Inferior parietal cortex (tissue), 1 donor: ENCODE measurements around the gene ST7L.

Experiments used
- DNase-seq: peaks from one replicate; pipeline ENCODE4 v3.0.0-alpha.2; 2016; ENCODE audit errors: extremely low spot score

ST7L gene

DNA sequence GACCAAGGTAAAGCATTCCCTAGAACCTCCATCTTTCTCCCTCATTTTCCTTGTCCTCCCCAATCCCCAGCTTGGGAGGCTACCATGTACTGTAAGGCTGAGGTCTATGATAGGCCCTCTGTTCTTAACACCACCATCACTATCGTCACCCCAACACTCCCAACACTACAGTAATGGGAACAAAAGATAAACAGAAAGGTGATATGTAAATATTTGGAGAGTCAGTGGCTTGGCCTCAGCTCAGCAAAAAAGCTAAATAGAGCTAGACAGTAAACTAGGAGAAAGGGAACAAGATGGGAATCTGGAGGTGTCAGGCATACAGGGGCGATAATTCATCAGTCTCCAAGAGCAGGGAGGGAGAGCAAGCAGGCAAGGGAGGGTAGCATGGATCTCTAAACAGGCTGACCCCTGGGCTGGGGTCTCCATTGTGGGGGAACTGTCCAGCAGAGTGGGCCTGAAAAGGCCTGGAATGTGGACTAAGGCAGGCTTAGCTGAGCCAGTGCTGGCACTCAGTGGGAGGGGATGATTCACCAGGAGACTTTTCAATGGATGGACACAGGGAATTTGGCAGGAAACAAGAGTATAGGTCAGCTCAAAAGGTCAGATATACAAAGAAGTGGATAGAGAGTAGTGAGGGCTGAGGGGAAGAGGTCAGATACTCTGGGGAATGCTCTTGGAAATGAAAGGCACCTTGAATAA lies 103.5 kb downstream of the ST7L start:
- no peak for DNase-seq

- no peak for DNase-seq
Observed at GRCh38 chr1:112514901-112515300, 104.0 kb downstream of the ST7L start.

DNA sequence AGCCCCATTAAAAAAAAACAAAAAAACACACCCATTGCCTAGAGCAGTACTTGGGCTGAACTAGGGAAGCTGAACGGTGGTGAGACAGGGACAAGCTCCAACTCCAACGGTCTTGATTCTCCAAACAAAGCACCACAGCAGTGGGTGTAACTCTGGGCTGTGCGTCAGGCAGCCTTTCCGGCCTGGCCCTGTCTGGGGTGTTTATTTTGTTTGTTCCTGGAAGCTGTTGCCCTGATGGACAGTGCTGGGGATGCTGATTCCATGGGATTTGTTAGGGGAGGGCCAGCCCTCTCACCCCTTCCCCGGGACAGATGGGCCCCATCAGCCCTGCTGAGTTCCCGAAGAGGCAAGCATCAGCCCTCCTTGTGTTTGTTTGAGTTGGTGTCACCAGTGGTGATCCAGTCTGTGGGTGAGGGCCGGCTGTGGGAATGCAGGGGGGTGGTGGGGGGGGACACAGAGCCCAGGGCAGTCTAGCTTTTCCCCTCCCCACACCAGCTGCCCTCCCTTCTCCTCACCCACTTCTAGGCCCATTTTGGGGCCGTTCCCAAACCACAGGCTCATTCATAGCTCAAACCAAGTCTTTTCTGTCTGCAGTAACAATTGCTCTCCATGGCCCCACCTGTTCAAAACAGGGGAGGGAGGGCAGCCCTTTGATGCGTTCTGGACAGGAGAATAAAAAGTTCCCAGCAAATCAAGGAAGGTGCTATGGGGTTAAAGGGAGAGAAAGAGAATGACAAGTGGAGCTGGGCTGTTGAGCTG lies 105.7 kb downstream of the ST7L start:
- no peak for DNase-seq

GRCh38 chr1:112511897-112512296 lies 107.0 kb downstream of the ST7L start:
- DNase-seq, result no peak

DNA sequence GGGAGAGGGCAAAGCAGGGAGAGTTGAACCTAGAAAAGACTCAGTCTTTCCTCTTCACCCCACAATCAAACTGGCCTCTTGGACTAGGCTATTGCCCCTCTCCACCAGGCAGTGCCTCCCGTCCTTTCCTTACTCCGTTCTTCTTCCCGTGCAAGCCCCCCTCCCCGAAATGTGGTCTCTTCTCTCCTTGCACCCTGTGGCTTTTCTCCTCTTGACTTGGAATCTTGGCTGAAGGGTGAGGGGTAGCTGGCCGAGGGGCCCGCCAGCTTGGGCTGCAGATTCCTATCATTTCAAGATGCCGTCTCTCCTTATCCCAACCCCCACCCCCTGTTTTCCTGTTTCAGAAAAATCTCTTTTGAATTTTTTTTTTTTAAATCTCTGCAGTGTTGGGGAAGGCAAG lies 108.6 kb downstream of the ST7L start:
- DNase-seq, result no peak

DNA sequence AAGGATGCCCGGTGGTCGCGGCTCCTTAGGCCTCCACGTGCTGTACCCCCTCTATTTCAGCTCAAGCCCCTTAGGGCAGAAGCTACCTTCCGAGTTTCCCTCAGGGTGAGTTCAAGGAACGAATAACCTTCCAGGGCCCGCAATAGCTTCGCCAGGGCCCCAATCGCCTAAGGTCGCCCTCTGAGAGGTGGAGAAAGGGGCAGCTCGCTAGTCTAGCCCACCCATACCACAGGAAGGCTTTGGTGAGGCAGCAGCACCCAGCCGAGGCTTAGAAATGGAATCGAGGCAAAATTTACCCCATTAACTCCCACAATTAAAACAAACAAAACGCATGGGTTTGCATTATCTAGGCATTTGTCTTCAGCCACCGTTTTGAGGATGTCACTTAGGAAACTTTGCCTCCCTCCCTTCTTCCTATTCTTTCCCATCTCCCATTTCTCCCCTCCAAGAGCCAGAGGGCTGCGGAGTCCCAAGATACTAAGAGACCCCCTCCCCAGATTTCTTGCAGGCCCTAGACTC lies 109.2 kb downstream of the ST7L start:
- no peak for DNase-seq

DNA sequence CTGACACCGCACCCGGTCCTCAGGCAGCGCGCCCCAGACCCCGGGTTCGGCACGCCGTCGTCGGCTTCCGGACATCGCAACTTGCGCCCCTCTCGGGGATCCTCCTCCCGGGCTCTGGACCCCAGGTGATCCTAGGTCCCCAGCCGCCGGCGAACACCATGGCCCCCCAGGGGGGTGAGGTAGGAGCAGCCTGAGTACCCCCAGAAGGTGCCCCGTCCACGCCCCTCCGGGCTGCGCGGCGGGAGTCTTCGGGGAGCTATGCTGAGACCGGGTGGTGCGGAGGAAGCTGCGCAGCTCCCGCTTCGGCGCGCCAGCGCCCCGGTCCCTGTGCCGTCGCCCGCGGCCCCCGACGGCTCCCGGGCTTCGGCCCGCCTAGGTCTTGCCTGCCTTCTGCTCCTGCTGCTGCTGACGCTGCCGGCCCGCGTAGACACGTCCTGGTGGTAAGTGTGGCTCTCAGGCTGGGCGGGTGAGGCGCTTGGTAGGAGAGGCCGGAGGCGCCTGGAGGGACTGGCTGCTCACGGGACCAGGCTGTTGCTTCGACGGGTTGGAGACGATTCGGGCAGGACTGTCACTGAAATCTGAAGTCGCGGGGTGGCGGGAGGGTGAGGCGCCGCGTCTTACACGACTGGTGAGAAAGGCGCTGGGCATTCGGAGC lies 109.8 kb downstream of the ST7L start:
- no peak for DNase-seq

DNA sequence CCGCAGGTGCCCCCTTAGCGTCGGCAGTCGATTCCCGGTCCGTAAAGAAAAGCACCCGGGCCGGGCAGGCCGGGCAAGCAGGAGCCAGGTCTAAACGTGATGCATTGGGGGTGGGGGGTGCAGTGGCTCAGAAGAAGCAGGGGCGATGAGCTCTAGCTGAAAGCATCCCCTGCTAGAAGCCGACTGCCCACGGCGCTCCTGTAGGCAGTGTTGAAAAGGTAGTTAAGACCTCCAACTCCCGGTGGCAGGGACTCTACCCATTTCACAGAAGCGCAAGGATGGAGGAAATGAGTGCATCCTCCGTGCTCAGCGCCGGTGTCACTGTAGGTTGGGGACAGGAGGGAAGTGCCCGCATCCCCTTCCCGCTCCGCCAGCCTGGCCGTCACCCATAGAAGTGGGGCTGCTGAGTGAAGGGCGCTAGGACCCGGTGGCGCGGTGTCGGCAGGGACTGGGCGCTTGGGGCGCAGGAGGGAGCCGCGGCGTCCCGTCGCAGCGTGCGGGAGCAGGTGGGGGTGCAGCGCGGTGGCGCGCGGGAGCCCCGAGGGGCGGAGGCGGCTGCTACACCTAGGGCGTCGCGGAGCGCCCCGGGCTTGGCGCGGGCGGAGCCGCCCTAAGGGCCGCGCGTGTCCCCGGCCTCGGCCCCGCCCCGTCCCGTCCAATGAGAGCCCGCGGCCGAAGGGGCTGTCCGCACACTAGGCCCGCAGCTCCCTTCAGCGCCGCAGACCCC lies 110.5 kb downstream of the ST7L start, which contains the start of gene WNT2B:
WNT2B (plus strand) TSS at position 688 of the 727 bp plus-strand sequence. CDS start 298 bp downstream, outside the sequence.
- no peak for DNase-seq

DNA sequence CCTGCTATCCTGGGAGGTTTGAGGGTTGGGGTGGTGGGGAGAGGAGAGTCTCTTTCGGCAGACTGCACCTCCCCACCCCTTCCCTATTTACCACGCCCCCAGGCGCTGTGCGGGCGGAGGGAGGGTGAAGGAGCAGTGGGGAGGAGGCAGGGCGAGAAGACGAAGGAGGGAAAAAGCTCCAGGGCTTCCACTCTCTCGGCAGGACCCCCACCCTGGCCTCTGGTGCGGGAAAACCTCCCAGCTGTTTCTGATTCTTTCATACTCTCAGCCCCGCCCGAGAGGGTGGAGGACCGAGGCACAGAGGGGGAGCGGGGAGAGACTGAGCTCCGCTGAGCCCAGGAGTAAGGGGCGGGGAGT lies 111.0 kb downstream of the ST7L start:
- no peak for DNase-seq

DNA sequence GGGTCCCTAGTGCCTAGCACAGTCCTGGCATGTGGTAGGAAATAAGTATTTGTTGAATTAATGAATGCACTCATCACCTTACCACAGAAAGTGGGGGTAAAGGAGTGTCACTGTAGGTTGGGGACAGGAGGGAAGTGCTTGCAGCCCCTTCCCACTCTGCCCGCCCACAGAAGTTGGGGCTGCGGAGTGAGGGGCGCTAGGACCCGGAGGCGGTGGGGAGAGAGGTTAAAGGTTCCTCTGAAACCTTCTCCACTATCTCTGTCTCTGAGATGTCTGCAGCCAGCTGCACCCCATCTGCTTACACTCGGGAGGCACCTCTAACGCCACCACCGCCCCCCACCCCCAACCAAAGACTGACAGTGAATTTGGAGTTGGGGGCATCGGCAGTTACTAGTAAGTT lies 111.6 kb downstream of the ST7L start:
- no peak for DNase-seq

GRCh38 chr1:112506731-112507130 lies 112.2 kb downstream of the ST7L start:
- DNase-seq, result no peak

DNA sequence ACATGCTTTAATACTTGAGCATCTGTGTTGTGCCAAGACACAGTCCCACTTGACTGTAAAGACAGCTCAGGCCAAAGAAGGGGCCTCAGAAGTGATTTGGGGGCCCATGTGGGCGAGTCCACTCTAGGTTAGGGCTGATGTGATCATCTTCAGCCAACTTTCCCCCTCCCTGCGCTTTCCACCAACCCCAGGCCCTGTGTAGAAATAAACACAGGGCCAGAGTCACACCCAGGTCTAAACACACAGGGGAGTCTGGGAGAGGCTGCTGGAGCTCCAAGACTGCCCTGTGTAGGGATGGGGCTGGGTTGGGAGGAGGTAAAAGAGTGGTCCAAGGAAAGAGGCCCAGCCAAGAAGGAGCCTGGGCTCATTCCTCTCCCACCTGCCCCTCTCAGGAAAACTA lies 112.6 kb downstream of the ST7L start:
- no peak for DNase-seq

GRCh38 chr1:112505878-112506277 lies 113.1 kb downstream of the ST7L start:
- DNase-seq, result no peak

DNA sequence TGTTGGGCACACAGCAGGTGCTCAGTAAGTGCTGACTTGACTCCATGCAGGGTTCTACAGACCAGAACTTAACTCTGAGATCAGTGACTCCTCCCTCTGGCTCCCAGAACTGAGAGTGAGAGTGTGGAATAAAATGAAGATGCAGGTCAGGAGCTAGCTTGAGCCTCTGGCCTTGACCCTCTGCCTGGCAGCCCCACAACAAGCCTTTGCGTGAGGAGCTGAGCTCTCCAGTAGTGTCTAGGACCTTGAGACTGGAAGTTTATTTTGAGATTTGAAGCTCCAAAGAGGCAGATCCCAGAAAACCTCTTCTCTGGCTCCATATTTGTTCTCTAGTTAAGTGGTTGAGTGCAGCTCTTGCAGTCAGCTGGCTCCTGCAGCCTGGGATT lies 113.5 kb downstream of the ST7L start:
- no peak for DNase-seq

GRCh38 chr1:112504661-112505399 lies 114.1 kb downstream of the ST7L start:
- no peak for DNase-seq

DNA sequence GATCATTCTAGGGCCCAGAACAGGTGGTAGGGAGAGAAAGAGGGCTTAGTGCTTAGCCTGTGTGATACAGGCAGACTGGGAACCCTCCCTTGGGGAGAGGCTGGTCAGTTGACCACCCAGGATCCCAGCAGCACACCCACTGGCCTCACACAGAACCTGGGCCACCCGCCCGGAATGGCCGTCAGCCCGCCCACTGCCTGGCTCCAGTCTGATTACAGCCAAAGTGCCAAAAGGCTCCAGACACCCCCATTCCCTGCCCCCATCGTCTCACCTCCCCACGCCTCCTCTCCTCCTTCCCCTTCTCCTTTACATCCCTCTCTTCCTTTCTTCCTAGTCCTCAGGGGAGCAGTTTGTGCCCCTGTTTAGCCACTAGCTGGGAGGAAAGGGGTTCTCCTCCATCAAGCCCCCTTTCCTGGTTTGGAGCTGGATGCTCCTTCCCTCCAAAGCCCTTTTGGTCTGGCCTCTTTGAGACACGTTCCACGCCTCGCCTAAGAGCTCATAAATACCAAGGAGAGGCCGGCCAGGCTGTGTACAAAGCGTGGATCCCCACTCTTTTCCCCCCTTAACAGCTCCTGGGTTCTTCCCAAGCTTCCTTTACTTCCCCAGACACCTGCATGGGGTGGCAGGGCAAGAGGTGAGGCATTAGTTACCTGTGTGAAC lies 114.8 kb downstream of the ST7L start:
- no peak for DNase-seq

- DNase-seq, result no peak
Observed at GRCh38 chr1:112502826-112503225, 116.1 kb downstream of the ST7L start.

DNA sequence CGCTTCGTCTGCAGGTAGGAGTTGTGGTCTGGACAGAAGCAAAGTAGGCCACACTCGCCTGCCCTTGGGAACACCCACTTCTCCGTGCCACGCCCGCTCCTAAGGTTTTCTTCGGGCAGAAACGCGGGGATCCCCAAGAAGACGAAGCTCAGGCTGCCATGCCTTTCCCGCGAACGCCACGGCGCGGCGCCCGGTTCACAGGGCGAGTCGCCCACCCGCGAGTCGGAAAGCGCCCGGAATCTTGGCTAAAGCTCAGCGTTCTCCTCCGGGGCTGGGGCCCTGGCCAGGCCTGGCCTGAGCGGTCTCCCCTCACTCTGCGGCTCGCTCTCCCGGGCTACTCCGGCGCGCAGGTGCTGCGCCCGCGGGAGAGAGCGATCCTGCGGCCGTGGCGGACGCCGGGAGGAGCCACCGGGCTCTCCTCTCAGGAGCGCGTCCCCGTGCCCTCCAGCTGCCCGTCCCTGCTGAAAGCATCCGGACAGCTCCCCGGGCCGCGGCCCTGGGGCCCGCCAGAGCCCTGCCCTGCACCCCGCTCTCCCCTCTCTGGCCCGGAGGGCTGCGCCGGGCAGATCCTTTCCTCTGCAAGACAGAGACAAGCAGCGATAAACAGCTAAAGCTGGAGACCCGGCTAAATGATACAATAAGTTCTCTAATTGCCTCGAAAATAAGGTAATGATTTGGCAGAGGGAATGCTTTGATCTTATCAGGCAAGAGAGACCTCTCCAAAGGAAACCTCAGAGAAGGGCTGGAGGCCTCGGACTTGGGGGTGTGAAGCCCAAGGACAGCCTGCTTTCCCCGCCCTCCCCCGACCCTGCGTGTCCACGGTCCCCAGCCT lies 116.9 kb downstream of the ST7L start:
- DNase-seq, result peak; percentile 76

DNA sequence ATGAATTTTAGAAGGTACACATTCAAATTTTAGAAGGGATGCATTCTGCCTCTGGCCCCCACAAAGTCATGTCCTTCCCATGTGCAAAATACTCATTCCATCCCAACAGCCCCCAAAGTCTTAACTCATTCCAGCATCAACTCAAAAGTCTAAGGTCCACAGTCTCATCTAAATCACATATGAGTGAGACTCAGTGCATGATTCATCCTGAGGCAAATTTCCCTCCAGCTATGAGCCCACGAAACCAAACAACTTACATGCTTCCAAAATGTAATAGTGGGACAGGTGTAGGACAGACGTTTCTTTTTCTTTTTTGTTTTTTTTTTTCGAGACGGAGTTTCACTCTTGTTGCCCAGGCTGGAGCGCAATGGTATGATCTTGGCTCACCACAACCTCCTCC lies 122.7 kb downstream of the ST7L start:
- DNase-seq, result no peak

DNA sequence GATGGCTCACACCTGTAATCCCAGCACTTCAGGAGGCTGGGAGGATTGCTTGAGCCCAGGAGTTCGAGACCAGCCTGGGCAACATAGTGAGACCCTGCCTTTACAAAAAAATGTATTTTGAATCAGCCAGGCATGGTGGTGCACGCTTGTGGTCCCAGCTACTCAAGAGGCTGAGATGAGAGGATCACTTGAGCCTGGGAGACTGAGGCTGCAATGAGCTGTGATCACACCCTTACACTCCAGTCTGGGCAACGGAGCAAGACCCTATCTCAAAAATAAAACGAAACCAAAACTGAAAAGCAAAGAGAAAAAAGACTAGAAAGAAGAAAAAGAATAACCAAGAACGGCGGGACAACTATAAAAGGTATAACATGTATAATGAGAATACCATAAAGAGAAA lies 125.6 kb downstream of the ST7L start:
- DNase-seq, result no peak
